Measurements from ENCODE around the gene PRKAR2B. TPM values are rescaled to one million over a fixed set of nuclear protein-coding genes. Genes with fewer than 3 reads are reported as not detected.

Gene PRKAR2B
- total RNA-seq, 1 donor from 2014 or later, result 43.4 TPM

GRCh38 chr7:107068156-107068555, 23.7 kb downstream of the PRKAR2B start:
- H3K9ac ChIP-seq, result no peak overlapping the region
- no peak overlapping the region for H3K4me3 Mint-ChIP-seq
- H3K4me3 ChIP-seq, result no peak overlapping the region
- peaks cover 8% of the 10 kb centered on the region for H3K4me1 ChIP-seq
- H3K36me3 ChIP-seq, result no peaks in the 10 kb centered on the region
- no peak for DNase-seq (ENCODE audit: low spot score)
- H3K4me1 Mint-ChIP-seq, result peaks cover 9% of the 10 kb centered on the region
- TF ChIP-seq EZH2 (IDR thresholded peaks at IDR 0.05) (no peak), EZH2phosphoT487 (IDR thresholded peaks at IDR 0.05) (no peak), CTCF (IDR thresholded peaks at IDR 0.05) (no peak)
- no peak overlapping the region for H3K27ac ChIP-seq
- H3K36me3 Mint-ChIP-seq, result peaks cover 5% of the 10 kb centered on the region
- H4K20me1 ChIP-seq (ENCODE audit: low read depth), result no peaks in the 10 kb centered on the region
- no peak overlapping the region for H3K27ac Mint-ChIP-seq
- H2AFZ ChIP-seq (replicated peaks), result no peak overlapping the region
- H3K79me2 ChIP-seq (ENCODE audit: low read depth), result peaks cover 9% of the 10 kb centered on the region
- H3K4me2 ChIP-seq, result no peak overlapping the region
- H3K9me3 Mint-ChIP-seq, result no peaks in the 10 kb centered on the region
- no peaks in the 10 kb centered on the region for H3K9me3 ChIP-seq (ENCODE audit: low read depth)
- no peaks in the 10 kb centered on the region for H3K27me3 Mint-ChIP-seq (ENCODE audit: insufficient read depth, low read depth)
- no peaks in the 10 kb centered on the region for H3K27me3 ChIP-seq
- H3F3A ChIP-seq (ENCODE audit: low read depth), result no peaks in the 10 kb centered on the region

GRCh38 chr7:107069457-107069856, 25.0 kb downstream of the PRKAR2B start:
- peaks cover 8% of the 10 kb centered on the region for H3K4me1 ChIP-seq
- H3K27ac Mint-ChIP-seq, result no peak overlapping the region
- no peaks in the 10 kb centered on the region for H3F3A ChIP-seq (ENCODE audit: low read depth)
- no peak for TF ChIP-seq EZH2phosphoT487 (IDR thresholded peaks at IDR 0.05)
- TF ChIP-seq CTCF (IDR thresholded peaks at IDR 0.05), result no peak
- no peak for TF ChIP-seq EZH2 (IDR thresholded peaks at IDR 0.05)
- DNase-seq (ENCODE audit: low spot score), result no peak
- no peaks in the 10 kb centered on the region for H3K27me3 ChIP-seq
- peaks cover 5% of the 10 kb centered on the region for H3K79me2 ChIP-seq (ENCODE audit: low read depth)
- H3K4me1 Mint-ChIP-seq, result peaks cover 9% of the 10 kb centered on the region
- no peaks in the 10 kb centered on the region for H3K27me3 Mint-ChIP-seq (ENCODE audit: insufficient read depth, low read depth)
- H3K4me3 Mint-ChIP-seq, result no peak overlapping the region
- H3K4me3 ChIP-seq, result no peak overlapping the region
- no peak overlapping the region for H3K4me2 ChIP-seq
- no peak overlapping the region for H3K9ac ChIP-seq
- H2AFZ ChIP-seq (replicated peaks), result no peak overlapping the region
- no peak overlapping the region for H3K27ac ChIP-seq
- H3K9me3 ChIP-seq (ENCODE audit: low read depth), result no peaks in the 10 kb centered on the region
- no peaks in the 10 kb centered on the region for H3K36me3 ChIP-seq
- peaks cover 5% of the 10 kb centered on the region for H3K36me3 Mint-ChIP-seq
- no peaks in the 10 kb centered on the region for H3K9me3 Mint-ChIP-seq
- no peaks in the 10 kb centered on the region for H4K20me1 ChIP-seq (ENCODE audit: low read depth)

GRCh38 chr7:107070710-107071109, 26.2 kb downstream of the PRKAR2B start:
- Histone ChIP-seq H3K9ac (no peak overlapping the region), H3K9me3 (ENCODE audit: low read depth) (no peaks in the 10 kb centered on the region), H3K4me3 (no peak overlapping the region), H3K79me2 (ENCODE audit: low read depth) (no peaks in the 10 kb centered on the region), H3K4me1 (peaks cover 8% of the 10 kb centered on the region), H3K27me3 (no peaks in the 10 kb centered on the region), H4K20me1 (ENCODE audit: low read depth) (no peaks in the 10 kb centered on the region), H3K36me3 (no peaks in the 10 kb centered on the region), H3F3A (ENCODE audit: low read depth) (no peaks in the 10 kb centered on the region), H2AFZ (replicated peaks) (no peak overlapping the region), H3K4me2 (no peak overlapping the region), H3K27ac (no peak overlapping the region)
- Mint-ChIP-seq H3K9me3 (no peaks in the 10 kb centered on the region), H3K4me1 (peaks cover 9% of the 10 kb centered on the region), H3K27me3 (ENCODE audit: insufficient read depth, low read depth) (no peaks in the 10 kb centered on the region), H3K36me3 (peaks cover 5% of the 10 kb centered on the region), H3K4me3 (no peak overlapping the region), H3K27ac (no peak overlapping the region)
- TF ChIP-seq EZH2phosphoT487 (IDR thresholded peaks at IDR 0.05), result no peak
- no peak for TF ChIP-seq EZH2 (IDR thresholded peaks at IDR 0.05)
- TF ChIP-seq CTCF (IDR thresholded peaks at IDR 0.05), result no peak
- DNase-seq (ENCODE audit: low spot score), result no peak

Measured in neural progenitor cell (in vitro differentiated cells).